Endothelial cell (in vitro differentiated cells): Measurements from ENCODE around the gene KIF13A. TPM values are rescaled to one million over a fixed set of nuclear protein-coding genes. Genes with fewer than 3 reads are reported as not detected.
"Not testable (repeated sequence)": the region's sequence is repeated elsewhere in the genome, so short reads cannot be mapped to it uniquely, and the experiment has no call there.

ENCODE experiments used
- DNase-seq: peaks from one replicate; pipeline ENCODE4 v3.0.0; 2021; ENCODE audit warnings: low spot score
- H3K27ac Mint-ChIP-seq: one replicate; pipeline ENCODE4 v1.8.0; 2021; ENCODE audit warnings: mixed read lengths, inconsistent platforms; ENCODE audit not compliant: unreplicated experiment
- H3K27me3 Mint-ChIP-seq: one replicate; pipeline ENCODE4 v1.8.0; 2021; ENCODE audit warnings: mild to moderate bottlenecking, moderate library complexity, mixed read lengths, inconsistent platforms; ENCODE audit not compliant: unreplicated experiment
- H3K36me3 Mint-ChIP-seq: one replicate; pipeline ENCODE4 v1.8.0; 2021; ENCODE audit warnings: mild to moderate bottlenecking, low read depth, mixed read lengths, inconsistent platforms; ENCODE audit not compliant: unreplicated experiment
- H3K4me1 Mint-ChIP-seq: one replicate; pipeline ENCODE4 v1.8.0; 2021; ENCODE audit warnings: mild to moderate bottlenecking, mixed read lengths, inconsistent platforms; ENCODE audit not compliant: unreplicated experiment
- H3K4me3 Mint-ChIP-seq: one replicate; pipeline ENCODE4 v1.8.0; 2021; ENCODE audit warnings: mild to moderate bottlenecking, mixed read lengths, inconsistent platforms; ENCODE audit not compliant: unreplicated experiment
- H3K9me3 Mint-ChIP-seq: one replicate; pipeline ENCODE4 v1.8.0; 2021; ENCODE audit warnings: mixed read lengths, inconsistent platforms; ENCODE audit not compliant: unreplicated experiment
- total RNA-seq: library from RNA; stranded (reverse); fragmentation: NEBNext Ultra II Directional; extraction: Animal tissue kit (Norgen Biotek cat#: 25700); gene quantifications from one replicate; pipeline ENCODE4 v1.2.1, GENCODE V29; 2021; ENCODE audit not compliant: unreplicated experiment
- TF ChIP-seq, protein P1 (sequence below): fragments of 200-600 bp; sonication (generic); IDR thresholded peaks from one replicate; pipeline ENCODE4 v1.5.0; 2021; ENCODE audit warnings: antibody characterized with exemption; ENCODE audit not compliant: unreplicated experiment

The KIF13A gene
- total RNA-seq, 1 donor from 2014 or later = 139 TPM

- no peaks in the 10 kb centered on the region for H3K9me3 Mint-ChIP-seq
- H3K4me3 Mint-ChIP-seq = no peak overlapping the region
- DNase-seq = no peak
- TF ChIP-seq, protein P1, sequence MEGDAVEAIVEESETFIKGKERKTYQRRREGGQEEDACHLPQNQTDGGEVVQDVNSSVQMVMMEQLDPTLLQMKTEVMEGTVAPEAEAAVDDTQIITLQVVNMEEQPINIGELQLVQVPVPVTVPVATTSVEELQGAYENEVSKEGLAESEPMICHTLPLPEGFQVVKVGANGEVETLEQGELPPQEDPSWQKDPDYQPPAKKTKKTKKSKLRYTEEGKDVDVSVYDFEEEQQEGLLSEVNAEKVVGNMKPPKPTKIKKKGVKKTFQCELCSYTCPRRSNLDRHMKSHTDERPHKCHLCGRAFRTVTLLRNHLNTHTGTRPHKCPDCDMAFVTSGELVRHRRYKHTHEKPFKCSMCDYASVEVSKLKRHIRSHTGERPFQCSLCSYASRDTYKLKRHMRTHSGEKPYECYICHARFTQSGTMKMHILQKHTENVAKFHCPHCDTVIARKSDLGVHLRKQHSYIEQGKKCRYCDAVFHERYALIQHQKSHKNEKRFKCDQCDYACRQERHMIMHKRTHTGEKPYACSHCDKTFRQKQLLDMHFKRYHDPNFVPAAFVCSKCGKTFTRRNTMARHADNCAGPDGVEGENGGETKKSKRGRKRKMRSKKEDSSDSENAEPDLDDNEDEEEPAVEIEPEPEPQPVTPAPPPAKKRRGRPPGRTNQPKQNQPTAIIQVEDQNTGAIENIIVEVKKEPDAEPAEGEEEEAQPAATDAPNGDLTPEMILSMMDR = no peak
- peaks cover 7% of the 10 kb centered on the region for H3K27me3 Mint-ChIP-seq
- H3K4me1 Mint-ChIP-seq = peaks cover 24% of the 10 kb centered on the region
- peak overlapping the region; percentile 46 for H3K27ac Mint-ChIP-seq
- peaks cover 52% of the 10 kb centered on the region for H3K36me3 Mint-ChIP-seq
Measured at GRCh38 chr6:17816921-17817611, 170.4 kb downstream of the KIF13A start.

- Mint-ChIP-seq H3K27ac (no peak overlapping the region), H3K36me3 (peaks cover 60% of the 10 kb centered on the region), H3K27me3 (peaks cover 5% of the 10 kb centered on the region), H3K4me1 (peaks cover 34% of the 10 kb centered on the region), H3K4me3 (no peak overlapping the region), H3K9me3 (no peaks in the 10 kb centered on the region)
- TF ChIP-seq, protein P1 = no peak
- no peak for DNase-seq
Measured at GRCh38 chr6:17813542-17813941, 173.9 kb downstream of the KIF13A start.

GRCh38 chr6:17812311-17812710 lies 175.1 kb downstream of the KIF13A start:
- Mint-ChIP-seq H3K4me1 (peaks cover 30% of the 10 kb centered on the region), H3K27me3 (peaks cover 5% of the 10 kb centered on the region), H3K4me3 (peak overlapping the region; percentile 25), H3K9me3 (no peaks in the 10 kb centered on the region), H3K36me3 (peaks cover 63% of the 10 kb centered on the region), H3K27ac (no peak overlapping the region)
- TF ChIP-seq, protein P1 = no peak
- no peak for DNase-seq

- H3K4me1 Mint-ChIP-seq = peaks cover 31% of the 10 kb centered on the region
- H3K36me3 Mint-ChIP-seq = peaks cover 61% of the 10 kb centered on the region
- TF ChIP-seq, protein P1 = no peak
- H3K27ac Mint-ChIP-seq = peak overlapping the region; percentile 6
- H3K9me3 Mint-ChIP-seq = no peaks in the 10 kb centered on the region
- H3K27me3 Mint-ChIP-seq = peaks cover 7% of the 10 kb centered on the region
- no peak for DNase-seq
- H3K4me3 Mint-ChIP-seq = peak overlapping the region; percentile 32
Measured at GRCh38 chr6:17808609-17809008, 178.8 kb downstream of the KIF13A start.

- Mint-ChIP-seq H3K27ac (peak overlapping the region; percentile 55), H3K4me1 (peaks cover 31% of the 10 kb centered on the region), H3K36me3 (peaks cover 55% of the 10 kb centered on the region)
- DNase-seq, H3K4me3 Mint-ChIP-seq, H3K9me3 Mint-ChIP-seq, H3K27me3 Mint-ChIP-seq: not testable (repeated sequence)
Measured at GRCh38 chr6:17807431-17807830, 180.0 kb downstream of the KIF13A start.
